ENCODE measurements around the gene MKLN1. TPM values are rescaled to one million over a fixed set of nuclear protein-coding genes. Genes with fewer than 3 reads are reported as not detected.

The MKLN1 gene
- 10 to 100 TPM; 38.5 TPM for total RNA-seq

DNA sequence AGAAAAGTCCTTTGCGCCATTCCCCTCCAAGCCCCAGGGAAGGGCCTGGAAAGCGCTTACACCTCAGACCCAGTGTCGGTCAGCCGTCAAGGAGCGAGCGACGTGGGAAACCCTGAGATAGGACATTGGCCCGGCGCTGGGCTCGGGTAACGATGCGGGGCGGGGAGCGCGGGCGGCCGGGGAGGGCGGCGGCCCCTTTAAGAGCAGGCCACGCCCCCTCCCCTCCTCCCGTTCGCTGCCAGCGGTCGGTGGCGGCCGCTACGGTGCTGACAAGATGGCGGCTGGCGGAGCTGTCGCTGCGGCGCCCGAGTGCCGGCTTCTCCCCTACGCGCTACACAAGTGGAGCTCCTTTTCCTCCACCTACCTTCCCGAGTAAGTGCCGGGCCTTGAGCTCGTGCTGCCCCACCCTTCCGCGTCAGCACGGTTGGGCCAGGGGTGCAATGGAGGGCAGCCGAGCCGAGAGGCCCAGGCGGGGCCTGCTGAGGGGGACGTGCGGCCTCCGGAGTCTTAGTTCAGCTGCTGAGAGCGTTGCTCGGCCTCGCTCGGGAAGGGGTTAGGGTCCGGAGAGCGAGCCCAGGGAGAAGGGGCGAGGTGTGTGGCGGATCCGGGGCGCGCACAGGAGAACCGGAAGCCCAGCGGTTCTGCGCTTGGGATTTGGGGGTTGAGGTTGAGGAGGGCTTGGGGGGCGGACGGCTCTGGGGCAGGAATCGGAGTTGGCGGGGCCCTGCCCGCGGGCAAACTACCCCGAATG lies at the start of gene MKLN1:
MKLN1 (plus strand) TSS at position 251 of the 751 bp plus-strand sequence; CDS start at position 275, 24 bp downstream.
- H3K4me1 Mint-ChIP-seq (ENCODE audit: low read depth) = peaks cover 47% of the 10 kb centered on the region

GRCh38 chr7:131279044-131279443 lies 48.6 kb upstream of the MKLN1 start:
- TF ChIP-seq, protein P1, sequence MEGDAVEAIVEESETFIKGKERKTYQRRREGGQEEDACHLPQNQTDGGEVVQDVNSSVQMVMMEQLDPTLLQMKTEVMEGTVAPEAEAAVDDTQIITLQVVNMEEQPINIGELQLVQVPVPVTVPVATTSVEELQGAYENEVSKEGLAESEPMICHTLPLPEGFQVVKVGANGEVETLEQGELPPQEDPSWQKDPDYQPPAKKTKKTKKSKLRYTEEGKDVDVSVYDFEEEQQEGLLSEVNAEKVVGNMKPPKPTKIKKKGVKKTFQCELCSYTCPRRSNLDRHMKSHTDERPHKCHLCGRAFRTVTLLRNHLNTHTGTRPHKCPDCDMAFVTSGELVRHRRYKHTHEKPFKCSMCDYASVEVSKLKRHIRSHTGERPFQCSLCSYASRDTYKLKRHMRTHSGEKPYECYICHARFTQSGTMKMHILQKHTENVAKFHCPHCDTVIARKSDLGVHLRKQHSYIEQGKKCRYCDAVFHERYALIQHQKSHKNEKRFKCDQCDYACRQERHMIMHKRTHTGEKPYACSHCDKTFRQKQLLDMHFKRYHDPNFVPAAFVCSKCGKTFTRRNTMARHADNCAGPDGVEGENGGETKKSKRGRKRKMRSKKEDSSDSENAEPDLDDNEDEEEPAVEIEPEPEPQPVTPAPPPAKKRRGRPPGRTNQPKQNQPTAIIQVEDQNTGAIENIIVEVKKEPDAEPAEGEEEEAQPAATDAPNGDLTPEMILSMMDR (IDR thresholded peaks at IDR 0.05) = no peak
- Mint-ChIP-seq H3K4me1 (ENCODE audit: low read depth) (no peaks in the 10 kb centered on the region), H3K27ac (no peak overlapping the region), H3K36me3 (ENCODE audit: low read depth) (no peaks in the 10 kb centered on the region), H3K4me3 (no peak overlapping the region), H3K27me3 (no peaks in the 10 kb centered on the region), H3K9me3 (no peaks in the 10 kb centered on the region)
- CTCF ChIA-PET = interaction anchor here (0.9 to 1.4 kb wide), 3 partner anchors 9 to 144 kb away, joined by 3 read pairs; no protein-coding TSS in a partner anchor
- DNase-seq (no peak), ATAC-seq (no peak)
- intact Hi-C loops (cut with micrococcal nuclease) = no loop called here
- POLR2A ChIA-PET = interaction anchor here (0.8 kb wide), 1 partner anchor 9 kb away, joined by 3 read pairs; no protein-coding TSS in a partner anchor

More for the DNA sequence above, at the start of gene MKLN1:
- TF ChIP-seq, protein P1 (IDR thresholded peaks at IDR 0.05) = no peak
- Mint-ChIP-seq H3K36me3 (ENCODE audit: low read depth) (peaks cover 6% of the 10 kb centered on the region), H3K4me3 (peak within 1 kb of the TSS; percentile 99), H3K27me3 (no peaks in the 10 kb centered on the region), H3K27ac (peak within 1 kb of the TSS; percentile 95), H3K9me3 (no peaks in the 10 kb centered on the region)
- DNase-seq (peak; percentile 95), ATAC-seq (peak; percentile 96)
- ChIA-PET CTCF (interaction anchor here (1.7 kb wide), 1 partner anchor 10 kb away, joined by 4 read pairs; no protein-coding TSS in a partner anchor), POLR2A (interaction anchor here (0.6 to 3.3 kb wide), 9 partner anchors 10 to 221 kb away, joined by 3 to 11 read pairs (median 3); no protein-coding TSS in a partner anchor)
- intact Hi-C loops (cut with micrococcal nuclease) = loop anchor here (5.0 to 10.0 kb wide), 3 partner anchors 90 to 253 kb away; no protein-coding TSS in a partner anchor

GRCh38 chr7:131281266-131282048 lies 46.2 kb upstream of the MKLN1 start:
- ChIA-PET CTCF (no interaction called here), POLR2A (no interaction called here)
- H3K4me3 Mint-ChIP-seq = no peak overlapping the region
- DNase-seq (no peak), ATAC-seq (no peak)
- TF ChIP-seq, protein P1 (IDR thresholded peaks at IDR 0.05) = no peak
- H3K36me3 Mint-ChIP-seq (ENCODE audit: low read depth) = no peaks in the 10 kb centered on the region
- intact Hi-C loops (cut with micrococcal nuclease) = no loop called here
- no peaks in the 10 kb centered on the region for H3K9me3 Mint-ChIP-seq
- no peak overlapping the region for H3K27ac Mint-ChIP-seq
- H3K4me1 Mint-ChIP-seq (ENCODE audit: low read depth) = no peaks in the 10 kb centered on the region
- no peaks in the 10 kb centered on the region for H3K27me3 Mint-ChIP-seq

GRCh38 chr7:131284702-131285419 lies 42.8 kb upstream of the MKLN1 start:
- Mint-ChIP-seq H3K27ac (no peak overlapping the region), H3K4me1 (ENCODE audit: low read depth) (no peaks in the 10 kb centered on the region)
- POLR2A ChIA-PET = interaction anchor here (1.0 kb wide), 1 partner anchor 52 kb away, joined by 3 read pairs; no protein-coding TSS in a partner anchor

More at GRCh38 chr7:131284702-131285419, 42.8 kb upstream of the MKLN1 start:
- no peak overlapping the region for H3K4me3 Mint-ChIP-seq
- H3K9me3 Mint-ChIP-seq = peaks cover 8% of the 10 kb centered on the region
- CTCF ChIA-PET = no interaction called here
- TF ChIP-seq, protein P1 (IDR thresholded peaks at IDR 0.05) = no peak
- intact Hi-C loops (cut with micrococcal nuclease) = no loop called here
- H3K36me3 Mint-ChIP-seq (ENCODE audit: low read depth) = no peaks in the 10 kb centered on the region
- no peak for ATAC-seq
- no peaks in the 10 kb centered on the region for H3K27me3 Mint-ChIP-seq
- DNase-seq = no peak

Data from activated CD8-positive, alpha-beta T cell treated with anti-CD3 and anti-CD28 coated beads for 36 hours (primary cell).